ENCODE measurements around the gene CTR9. TPM values are rescaled to one million over a fixed set of nuclear protein-coding genes. Genes with fewer than 3 reads are reported as not detected.

The CTR9 gene
- total RNA-seq, 6 experiments from 2014 or later, result 15.9 to 38.9 (median 20.0) TPM

- H3K9me3 ChIP-seq, result no peaks in the 10 kb centered on the region
- peak overlapping the region in 1 of 3 donors; percentile 95 for H3K27ac ChIP-seq
- no peak for DNase-seq
- TF ChIP-seq CTCF (IDR thresholded peaks at IDR 0.05), result no peak
- no peak for TF ChIP-seq POLR2A (IDR thresholded peaks at IDR 0.05)
- H3K4me3 ChIP-seq, result peak overlapping the region; percentile 75 to 90 (median 80)
- no peaks in the 10 kb centered on the region for H3K27me3 ChIP-seq
- peak in 1 of 4 donors; percentile 21 for ATAC-seq
- peaks cover 0 to 14% (median 5%) of the 10 kb centered on the region in 4 donors for H3K4me1 ChIP-seq
- intact Hi-C loops (cut with DNase I), result no loop called here
- 9% methylated on average over 2 of the region's 2 CpGs for WGBS (ENCODE audit: insufficient coverage, low coverage, low lambda C conversion rate, missing lambda C conversion rate)
- peaks cover 0 to 30% (median 8%) of the 10 kb centered on the region in 4 donors for H3K36me3 ChIP-seq
Measured at GRCh38 chr11:10752061-10752460, 1.0 kb downstream of the CTR9 start.

GRCh38 chr11:10752486-10752885, 1.4 kb downstream of the CTR9 start:
- DNase-seq (no peak), ATAC-seq (peak in 1 of 4 donors; percentile 6)
- Histone ChIP-seq H3K27me3 (no peaks in the 10 kb centered on the region), H3K4me3 (peak overlapping the region in 2 of 3 donors; percentile 75 to 90), H3K27ac (no peak overlapping the region), H3K9me3 (no peaks in the 10 kb centered on the region), H3K4me1 (peaks cover 0 to 14% (median 5%) of the 10 kb centered on the region in 4 donors), H3K36me3 (peaks cover 0 to 35% (median 13%) of the 10 kb centered on the region in 4 donors)
- intact Hi-C loops (cut with DNase I), result no loop called here
- WGBS (ENCODE audit: insufficient coverage, low coverage, low lambda C conversion rate, missing lambda C conversion rate), result 34% methylated on average over 7 of the region's 7 CpGs
- TF ChIP-seq POLR2A (IDR thresholded peaks at IDR 0.05) (no peak), CTCF (IDR thresholded peaks at IDR 0.05) (no peak)

- no peak for TF ChIP-seq CTCF (IDR thresholded peaks at IDR 0.05)
- TF ChIP-seq POLR2A (IDR thresholded peaks at IDR 0.05), result no peak
- DNase-seq, result no peak
- no peak overlapping the region for H3K4me3 ChIP-seq
- no peak overlapping the region for H3K27ac ChIP-seq
- intact Hi-C loops (cut with DNase I), result no loop called here
- no peak for ATAC-seq
- H3K36me3 ChIP-seq, result peaks cover 13 to 77% (median 33%) of the 10 kb centered on the region in 4 donors
- no peaks in the 10 kb centered on the region for H3K27me3 ChIP-seq
- WGBS (ENCODE audit: insufficient coverage, low coverage, low lambda C conversion rate, missing lambda C conversion rate), result 95% methylated on average over 1 of the region's 1 CpG
- H3K4me1 ChIP-seq, result peaks cover 0 to 3% (median 0%) of the 10 kb centered on the region in 4 donors
- H3K9me3 ChIP-seq, result no peaks in the 10 kb centered on the region
Measured at GRCh38 chr11:10758957-10759356, 7.9 kb downstream of the CTR9 start.

- H3K4me1 ChIP-seq, result peaks cover 0 to 3% (median 0%) of the 10 kb centered on the region in 4 donors
- peak in 3 of 4 donors; percentile 33 to 63 (median 35) for ATAC-seq
- TF ChIP-seq POLR2A (IDR thresholded peaks at IDR 0.05) (no peak), CTCF (IDR thresholded peaks at IDR 0.05) (no peak)
- DNase-seq, result no peak
- no peaks in the 10 kb centered on the region for H3K27me3 ChIP-seq
- intact Hi-C loops (cut with DNase I), result no loop called here
- 71% methylated on average over 6 of the region's 6 CpGs for WGBS (ENCODE audit: insufficient coverage, low coverage, low lambda C conversion rate, missing lambda C conversion rate)
- no peak overlapping the region for H3K27ac ChIP-seq
- peaks cover 13 to 81% (median 40%) of the 10 kb centered on the region in 4 donors for H3K36me3 ChIP-seq
- H3K4me3 ChIP-seq, result no peak overlapping the region
- H3K9me3 ChIP-seq, result no peaks in the 10 kb centered on the region
Measured at GRCh38 chr11:10761085-10761698, 10.1 kb downstream of the CTR9 start.
